Stomach (tissue), 9 donors: ENCODE measurements around the gene SGCE. TPM values are rescaled to one million over a fixed set of nuclear protein-coding genes. Genes with fewer than 3 reads are reported as not detected.

Experiments used
- DNase-seq, 2 donors: peaks; one replicate each; pipeline versions ENCODE4 v3.0.0 to v3.0.0-alpha.2; 2013 to 2019
- H3K27ac ChIP-seq, 5 donors: fragments of 200-600 bp in 4 of 5; sonication (generic) in 4 of 5; one replicate each; pipeline ENCODE4 v1.5.1; 2013 to 2019; ENCODE audit warnings: mild to moderate bottlenecking in 1 of 5, moderate library complexity in 1 of 5
- H3K27me3 ChIP-seq, 3 donors: fragments of 200-600 bp; sonication (generic); one replicate each; pipeline ENCODE4 v1.5.1; 2017 to 2019; ENCODE audit warnings: mixed run types in 1 of 3
- H3K36me3 ChIP-seq, 4 donors: fragments of 200-600 bp; sonication (generic); 1 replicate in 3 of 4; 2 replicates in 1 of 4; pipeline ENCODE4 v1.5.1; 2016 to 2019
- H3K4me1 ChIP-seq, 4 donors: fragments of 200-600 bp; sonication (generic); one replicate each; pipeline ENCODE4 v1.5.1; 2016 to 2019
- H3K4me3 ChIP-seq, 4 donors: fragments of 200-600 bp; sonication (generic) in 3 of 4; one replicate each; pipeline ENCODE4 v1.5.1; 2016 to 2019; ENCODE audit warnings: mild to moderate bottlenecking in 1 of 4
- H3K9me3 ChIP-seq, 4 donors: fragments of 200-600 bp; sonication (generic); one replicate each; pipeline ENCODE4 v1.5.1; 2016 to 2019
- CTCF ChIP-seq, 7 experiments: fragments of 450-650 bp in 4 of 7; fragments of 200-600 bp in 3 of 7; sonication (generic) in 3 of 7; IDR thresholded peaks; one replicate each; pipeline ENCODE4 v1.5.1; 2016 to 2019; ENCODE audit warnings: antibody characterized with exemption in 7 of 7, control low read depth in 2 of 7, mild to moderate bottlenecking in 1 of 7
- EP300 ChIP-seq: sonication (generic); formaldehyde crosslinking; IDR thresholded peaks from one replicate; pipeline ENCODE4 v1.6.1; 2017; ENCODE audit warnings: antibody characterized with exemption
- POLR2A ChIP-seq, 4 donors: fragments of 450-650 bp; IDR thresholded peaks; one replicate each; pipeline ENCODE4 v1.6.1; 2016; ENCODE audit warnings: antibody characterized with exemption in 4 of 4, control low read depth in 2 of 4, mild to moderate bottlenecking in 1 of 4, moderate library complexity in 1 of 4
- POLR2AphosphoS5 ChIP-seq, 3 donors: sonication (generic); formaldehyde crosslinking; IDR thresholded peaks; one replicate each; pipeline ENCODE4 v1.6.1; 2016; ENCODE audit warnings: antibody characterized with exemption in 3 of 3
- WGBS, 5 donors: extraction: QIAGEN DNeasy Blood & Tissue Kit in 3 of 5; methylation state at CpG; one replicate each; pipeline versions ENCODE4 v1.1.5 to v1.1.7; 2013 to 2018; 5-methylcytosine and 5-hydroxymethylcytosine counted together
- intact Hi-C: fragments of 100-400 bp; cut with DNase I; formaldehyde crosslinking; loops from one replicate; pipeline ENCODE4 v1.15.1; 2023; ENCODE audit warnings: low total_unique reads
- polyA plus RNA-seq, 3 donors: library from polyadenylated mRNA; stranded (reverse); fragments of 200-250 nt; gene quantifications; one replicate each; pipeline ENCODE4 v1.2.3, GENCODE V29; 2013
- total RNA-seq, 5 donors: library from RNA; depleted of rRNA; stranded (reverse); fragments of >200 nt; gene quantifications; one replicate each; pipeline versions ENCODE4 v1.1.0 to v1.2.3, GENCODE V29; 2014 to 2016
- donor health status: healthy with polysubstance abuse.
- donor health status: Bipolar disorder and iron deficiency.
- donor health status: healthy.

Gene SGCE
- total and polyA plus RNA-seq, 8 donors = 12.0 to 142 (median 66.9) TPM

- TF ChIP-seq CTCF (IDR thresholded peaks at IDR 0.05) (no peak), POLR2A (IDR thresholded peaks at IDR 0.05) (no peak), EP300 (no peak), POLR2AphosphoS5 (IDR thresholded peaks at IDR 0.05) (no peak)
- no peaks in the 10 kb centered on the region for H3K36me3 ChIP-seq
- intact Hi-C loops = no loop called here
- H3K9me3 ChIP-seq = no peaks in the 10 kb centered on the region
- 95 to 98% (median 96%) methylated on average over 8 of the region's 8 CpGs for WGBS, 5 donors
- DNase-seq = no peak
- H3K4me1 ChIP-seq = no peaks in the 10 kb centered on the region
- no peaks in the 10 kb centered on the region for H3K27me3 ChIP-seq
- H3K27ac ChIP-seq = no peak overlapping the region
- H3K4me3 ChIP-seq = no peak overlapping the region
Observed at GRCh38 chr7:94675356-94675755, 19.4 kb upstream of the SGCE start.

- WGBS, 5 donors = 51 to 74% (median 65%) methylated on average over 4 of the region's 4 CpGs
- DNase-seq = no peak
Observed at GRCh38 chr7:94671444-94672235, 15.7 kb upstream of the SGCE start.

GRCh38 chr7:94669773-94670495 is 14.0 kb upstream of the SGCE start:
- TF ChIP-seq EP300 = no peak
- no peak for TF ChIP-seq POLR2AphosphoS5 (IDR thresholded peaks at IDR 0.05)
- no peak for TF ChIP-seq CTCF (IDR thresholded peaks at IDR 0.05)
- no peak for TF ChIP-seq POLR2A (IDR thresholded peaks at IDR 0.05)
- Histone ChIP-seq H3K36me3 (no peaks in the 10 kb centered on the region), H3K4me3 (no peak overlapping the region), H3K9me3 (no peaks in the 10 kb centered on the region), H3K27me3 (no peaks in the 10 kb centered on the region), H3K4me1 (no peaks in the 10 kb centered on the region), H3K27ac (no peak overlapping the region)
- WGBS, 5 donors = 72 to 100% (median 91%) methylated on average over 1 of the region's 1 CpG
- intact Hi-C loops = no loop called here
- no peak for DNase-seq

More at GRCh38 chr7:94671444-94672235, 15.7 kb upstream of the SGCE start:
- intact Hi-C loops = no loop called here
- no peak overlapping the region for H3K4me3 ChIP-seq
- no peaks in the 10 kb centered on the region for H3K4me1 ChIP-seq
- H3K27me3 ChIP-seq = no peaks in the 10 kb centered on the region
- no peak for TF ChIP-seq POLR2AphosphoS5 (IDR thresholded peaks at IDR 0.05)
- TF ChIP-seq EP300 = no peak
- no peak for TF ChIP-seq CTCF (IDR thresholded peaks at IDR 0.05)
- no peak for TF ChIP-seq POLR2A (IDR thresholded peaks at IDR 0.05)
- H3K36me3 ChIP-seq = no peaks in the 10 kb centered on the region
- no peaks in the 10 kb centered on the region for H3K9me3 ChIP-seq
- H3K27ac ChIP-seq = no peak overlapping the region

GRCh38 chr7:94666879-94667587 is 11.1 kb upstream of the SGCE start:
- H3K4me1 ChIP-seq = no peaks in the 10 kb centered on the region
- intact Hi-C loops = no loop called here
- TF ChIP-seq POLR2AphosphoS5 (IDR thresholded peaks at IDR 0.05) (no peak), EP300 (no peak), CTCF (IDR thresholded peaks at IDR 0.05) (no peak), POLR2A (IDR thresholded peaks at IDR 0.05) (no peak)
- DNase-seq = no peak
- no peaks in the 10 kb centered on the region for H3K27me3 ChIP-seq
- no peak overlapping the region for H3K27ac ChIP-seq
- no peaks in the 10 kb centered on the region for H3K9me3 ChIP-seq
- H3K4me3 ChIP-seq = no peak overlapping the region
- H3K36me3 ChIP-seq = no peaks in the 10 kb centered on the region
- 86 to 88% (median 87%) methylated on average over 3 of the region's 3 CpGs for WGBS, 5 donors
